Memory B cell (primary cell): ENCODE results near the gene CRYGA.

Source experiments
- ATAC-seq: fragments of 150-1000 bp; cut with Tn5 transposase; 2 replicates; pipeline ENCODE4 v1.10.0; 2021; ENCODE audit warnings: low read depth, mild to moderate bottlenecking, moderate library complexity
- DNase-seq, 2 donors: peaks; one replicate each; pipeline ENCODE4 v3.0.0; 2022; ENCODE audit warnings: low spot score in 2 of 2
- H3K27ac Mint-ChIP-seq: one replicate; pipeline ENCODE4 v1.8.0; 2022; ENCODE audit warnings: mild to moderate bottlenecking, moderate library complexity, mixed read lengths
- H3K27me3 Mint-ChIP-seq: one replicate; pipeline ENCODE4 v1.8.0; 2022; ENCODE audit warnings: mixed read lengths
- H3K36me3 Mint-ChIP-seq: one replicate; pipeline ENCODE4 v1.8.0; 2022; ENCODE audit warnings: mild to moderate bottlenecking, mixed read lengths
- H3K4me1 Mint-ChIP-seq: one replicate; pipeline ENCODE4 v1.8.0; 2022; ENCODE audit warnings: mixed read lengths
- H3K4me3 Mint-ChIP-seq: one replicate; pipeline ENCODE4 v1.8.0; 2022; ENCODE audit warnings: mild to moderate bottlenecking, moderate library complexity, mixed read lengths
- H3K9me3 Mint-ChIP-seq: one replicate; pipeline ENCODE4 v1.8.0; 2022; ENCODE audit warnings: mixed read lengths

Gene CRYGA

GRCh38 chr2:208182835-208183234, 19.4 kb upstream of the CRYGA start:
- no peak for DNase-seq
- H3K27ac Mint-ChIP-seq: no peak overlapping the region
- no peaks in the 10 kb centered on the region for H3K9me3 Mint-ChIP-seq
- peaks cover 12% of the 10 kb centered on the region for H3K27me3 Mint-ChIP-seq
- no peaks in the 10 kb centered on the region for H3K36me3 Mint-ChIP-seq
- no peak overlapping the region for H3K4me3 Mint-ChIP-seq
- ATAC-seq: no peak
- H3K4me1 Mint-ChIP-seq: peaks cover 8% of the 10 kb centered on the region

- no peak for ATAC-seq
- H3K4me3 Mint-ChIP-seq: no peak overlapping the region
- no peaks in the 10 kb centered on the region for H3K36me3 Mint-ChIP-seq
- peaks cover 11% of the 10 kb centered on the region for H3K27me3 Mint-ChIP-seq
- no peak for DNase-seq
- H3K4me1 Mint-ChIP-seq: peaks cover 5% of the 10 kb centered on the region
- no peak overlapping the region for H3K27ac Mint-ChIP-seq
- no peaks in the 10 kb centered on the region for H3K9me3 Mint-ChIP-seq
Measured at GRCh38 chr2:208179028-208179609, 15.7 kb upstream of the CRYGA start.

- Mint-ChIP-seq H3K4me1 (peaks cover 2% of the 10 kb centered on the region), H3K4me3 (no peak overlapping the region), H3K9me3 (no peaks in the 10 kb centered on the region), H3K27me3 (peaks cover 1% of the 10 kb centered on the region), H3K36me3 (no peaks in the 10 kb centered on the region), H3K27ac (no peak overlapping the region)
- DNase-seq: no peak
- no peak for ATAC-seq
Measured at GRCh38 chr2:208175840-208176153, 12.4 kb upstream of the CRYGA start.

- DNase-seq (peak; percentile 52 to 58), ATAC-seq (peak; percentile 97)
- H3K9me3 Mint-ChIP-seq: no peaks in the 10 kb centered on the region
- H3K4me1 Mint-ChIP-seq: peaks cover 2% of the 10 kb centered on the region
- no peak overlapping the region for H3K4me3 Mint-ChIP-seq
- H3K36me3 Mint-ChIP-seq: no peaks in the 10 kb centered on the region
- no peak overlapping the region for H3K27ac Mint-ChIP-seq
- peaks cover 2% of the 10 kb centered on the region for H3K27me3 Mint-ChIP-seq
Measured at GRCh38 chr2:208175069-208175839, 11.9 kb upstream of the CRYGA start.

GRCh38 chr2:208174144-208174543, 10.8 kb upstream of the CRYGA start:
- Mint-ChIP-seq H3K36me3 (no peaks in the 10 kb centered on the region), H3K27ac (no peak overlapping the region), H3K9me3 (no peaks in the 10 kb centered on the region), H3K27me3 (peaks cover 5% of the 10 kb centered on the region), H3K4me1 (peaks cover 2% of the 10 kb centered on the region), H3K4me3 (no peak overlapping the region)
- ATAC-seq: no peak
- DNase-seq: no peak

GRCh38 chr2:208172125-208172524, 8.7 kb upstream of the CRYGA start:
- Mint-ChIP-seq H3K27ac (no peak overlapping the region), H3K4me1 (peaks cover 2% of the 10 kb centered on the region), H3K9me3 (no peaks in the 10 kb centered on the region), H3K36me3 (no peaks in the 10 kb centered on the region), H3K27me3 (peaks cover 5% of the 10 kb centered on the region), H3K4me3 (no peak overlapping the region)
- no peak for DNase-seq
- no peak for ATAC-seq

GRCh38 chr2:208164951-208165755, 1.8 kb upstream of the CRYGA start:
- Mint-ChIP-seq H3K9me3 (no peaks in the 10 kb centered on the region), H3K4me3 (no peak overlapping the region), H3K36me3 (no peaks in the 10 kb centered on the region), H3K27me3 (peaks cover 4% of the 10 kb centered on the region), H3K4me1 (no peaks in the 10 kb centered on the region), H3K27ac (no peak overlapping the region)
- ATAC-seq (no peak), DNase-seq (no peak)

GRCh38 chr2:208156439-208156838, 7.0 kb downstream of the CRYGA start:
- no peak overlapping the region for H3K4me3 Mint-ChIP-seq
- H3K27me3 Mint-ChIP-seq: peaks cover 6% of the 10 kb centered on the region
- H3K36me3 Mint-ChIP-seq: no peaks in the 10 kb centered on the region
- ATAC-seq (no peak), DNase-seq (no peak)
- H3K9me3 Mint-ChIP-seq: no peaks in the 10 kb centered on the region
- no peak overlapping the region for H3K27ac Mint-ChIP-seq
- no peaks in the 10 kb centered on the region for H3K4me1 Mint-ChIP-seq

GRCh38 chr2:208153156-208153555, 10.2 kb downstream of the CRYGA start:
- no peak overlapping the region for H3K4me3 Mint-ChIP-seq
- H3K4me1 Mint-ChIP-seq: no peaks in the 10 kb centered on the region
- ATAC-seq: no peak
- DNase-seq: no peak
- peaks cover 6% of the 10 kb centered on the region for H3K27me3 Mint-ChIP-seq
- H3K36me3 Mint-ChIP-seq: no peaks in the 10 kb centered on the region
- H3K27ac Mint-ChIP-seq: no peak overlapping the region
- H3K9me3 Mint-ChIP-seq: peaks cover 1% of the 10 kb centered on the region

GRCh38 chr2:208150956-208151355, 12.4 kb downstream of the CRYGA start:
- DNase-seq (no peak), ATAC-seq (no peak)
- Mint-ChIP-seq H3K36me3 (no peaks in the 10 kb centered on the region), H3K27ac (no peak overlapping the region), H3K4me1 (no peaks in the 10 kb centered on the region), H3K27me3 (peaks cover 8% of the 10 kb centered on the region), H3K9me3 (peaks cover 1% of the 10 kb centered on the region), H3K4me3 (no peak overlapping the region)

GRCh38 chr2:208150094-208150493, 13.3 kb downstream of the CRYGA start:
- H3K27ac Mint-ChIP-seq: no peak overlapping the region
- peaks cover 1% of the 10 kb centered on the region for H3K9me3 Mint-ChIP-seq
- H3K27me3 Mint-ChIP-seq: peaks cover 8% of the 10 kb centered on the region
- no peaks in the 10 kb centered on the region for H3K4me1 Mint-ChIP-seq
- no peak overlapping the region for H3K4me3 Mint-ChIP-seq
- ATAC-seq: no peak
- DNase-seq: no peak
- H3K36me3 Mint-ChIP-seq: no peaks in the 10 kb centered on the region

- no peak overlapping the region for H3K4me3 Mint-ChIP-seq
- H3K36me3 Mint-ChIP-seq: no peaks in the 10 kb centered on the region
- no peak overlapping the region for H3K27ac Mint-ChIP-seq
- H3K27me3 Mint-ChIP-seq: peaks cover 8% of the 10 kb centered on the region
- ATAC-seq: no peak
- peaks cover 1% of the 10 kb centered on the region for H3K9me3 Mint-ChIP-seq
- DNase-seq: no peak
- no peaks in the 10 kb centered on the region for H3K4me1 Mint-ChIP-seq
Measured at GRCh38 chr2:208148803-208149202, 14.6 kb downstream of the CRYGA start.

GRCh38 chr2:208147759-208148158, 15.6 kb downstream of the CRYGA start:
- no peak for ATAC-seq
- H3K27ac Mint-ChIP-seq: no peak overlapping the region
- H3K27me3 Mint-ChIP-seq: peaks cover 8% of the 10 kb centered on the region
- peaks cover 1% of the 10 kb centered on the region for H3K9me3 Mint-ChIP-seq
- no peaks in the 10 kb centered on the region for H3K36me3 Mint-ChIP-seq
- DNase-seq: no peak
- no peaks in the 10 kb centered on the region for H3K4me1 Mint-ChIP-seq
- H3K4me3 Mint-ChIP-seq: no peak overlapping the region

- DNase-seq: no peak
- Mint-ChIP-seq H3K36me3 (no peaks in the 10 kb centered on the region), H3K4me3 (no peak overlapping the region), H3K4me1 (no peaks in the 10 kb centered on the region), H3K9me3 (peaks cover 1% of the 10 kb centered on the region), H3K27me3 (peaks cover 6% of the 10 kb centered on the region), H3K27ac (no peak overlapping the region)
- no peak for ATAC-seq
Measured at GRCh38 chr2:208147008-208147407, 16.4 kb downstream of the CRYGA start.
